Measurements from ENCODE around the gene GNAI1. TPM values are rescaled to one million over a fixed set of nuclear protein-coding genes. Genes with fewer than 3 reads are reported as not detected.

GNAI1 gene
- total RNA-seq, 1 donor from 2014 or later: 0.70 TPM

DNA sequence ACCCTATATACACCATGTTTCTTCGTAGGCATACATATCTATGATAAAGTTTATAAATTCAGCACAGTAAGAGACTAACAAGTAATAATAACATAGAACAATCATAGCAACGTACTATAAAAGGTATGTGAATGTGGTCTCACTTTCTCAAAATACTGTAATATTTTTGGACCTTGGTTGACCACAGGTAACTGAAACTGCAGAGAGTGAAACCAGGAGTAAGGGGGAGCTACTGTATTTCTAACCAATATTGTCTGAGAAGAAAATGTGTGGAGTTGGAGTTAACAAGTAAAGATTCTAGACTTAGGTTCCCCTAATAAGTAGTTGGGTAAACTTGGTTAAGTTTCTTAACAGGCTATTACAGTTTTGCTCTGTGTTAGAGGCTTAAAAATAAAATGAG lies 72.1 kb downstream of the GNAI1 start:
- intact Hi-C loops (cut with micrococcal nuclease): no loop called here

- intact Hi-C loops (cut with micrococcal nuclease): no loop called here
Observed at GRCh38 chr7:80207501-80207900, 72.9 kb downstream of the GNAI1 start.

DNA sequence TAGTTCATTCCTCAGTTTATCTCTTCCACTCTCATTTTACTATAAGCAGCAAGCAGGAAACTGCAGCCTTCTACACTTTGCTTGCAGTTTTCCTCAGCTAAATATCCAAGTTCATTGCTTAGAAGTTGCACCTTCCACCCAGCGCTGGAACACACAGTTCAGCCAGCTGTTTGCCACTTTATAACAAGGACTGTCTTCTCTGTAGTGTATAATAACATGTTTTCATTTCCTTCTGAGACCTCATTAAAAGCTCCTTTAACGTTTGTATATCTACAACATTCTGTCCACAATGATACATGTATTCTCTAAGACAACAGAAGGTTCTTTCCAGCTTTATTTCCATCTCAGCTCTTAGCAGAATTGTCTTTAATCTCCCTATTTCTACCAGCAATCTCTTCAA lies 74.1 kb downstream of the GNAI1 start:
- intact Hi-C loops (cut with micrococcal nuclease): no loop called here

DNA sequence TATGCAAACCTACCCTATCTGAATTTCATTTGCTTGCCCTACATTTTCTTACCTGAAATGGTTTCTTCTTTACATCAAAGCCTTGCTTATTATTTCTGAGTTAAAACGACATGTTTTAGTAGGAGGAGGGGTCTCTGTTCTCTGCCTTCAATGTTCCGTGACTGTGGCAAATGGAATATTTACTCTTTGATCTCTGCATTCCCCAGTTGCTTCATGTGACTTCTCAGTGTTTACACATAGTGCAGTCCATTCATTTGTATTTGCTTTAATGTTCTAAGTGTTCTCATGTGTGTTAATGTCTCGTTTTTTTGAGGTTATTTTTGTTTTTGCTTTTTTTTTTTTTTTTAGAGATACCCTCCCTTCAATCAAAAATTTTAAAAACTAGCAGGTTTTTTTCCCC lies 75.8 kb downstream of the GNAI1 start:
- intact Hi-C loops (cut with micrococcal nuclease): no loop called here

GRCh38 chr7:80213814-80214213 lies 79.2 kb downstream of the GNAI1 start:
- intact Hi-C loops (cut with micrococcal nuclease): no loop called here

DNA sequence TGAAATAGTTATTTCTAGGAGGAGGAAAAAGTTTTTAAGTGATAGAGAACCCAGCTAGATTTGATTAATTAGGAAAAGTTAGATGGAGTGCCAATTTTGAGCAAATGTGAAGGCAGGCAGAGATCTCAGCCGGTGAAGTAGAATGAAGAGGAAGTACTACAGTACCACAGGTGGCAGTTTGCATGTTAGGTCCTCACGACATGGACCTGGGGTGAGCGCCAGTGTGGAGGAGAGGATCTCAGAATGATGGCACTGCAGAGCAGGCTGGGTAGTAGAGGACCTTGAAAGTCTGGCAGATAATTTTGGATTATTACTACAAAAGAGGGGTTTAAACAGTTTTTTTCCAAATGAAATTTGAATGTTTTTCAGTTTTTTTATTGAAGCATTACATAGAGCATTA lies 81.1 kb downstream of the GNAI1 start:
- intact Hi-C loops (cut with micrococcal nuclease): loop anchor here (5.0 kb wide), 1 partner anchor 78 kb away; no protein-coding TSS in a partner anchor

GRCh38 chr7:80216996-80217842 lies 82.6 kb downstream of the GNAI1 start:
- intact Hi-C loops (cut with micrococcal nuclease): loop anchor here (5.0 kb wide), 1 partner anchor 80 kb away; no protein-coding TSS in a partner anchor

GRCh38 chr7:80218723-80219122 lies 84.1 kb downstream of the GNAI1 start:
- intact Hi-C loops (cut with micrococcal nuclease): loop anchor here (5.0 kb wide), 1 partner anchor 81 kb away; no protein-coding TSS in a partner anchor

GRCh38 chr7:80220022-80220634 lies 85.5 kb downstream of the GNAI1 start:
- intact Hi-C loops (cut with micrococcal nuclease): no loop called here

GRCh38 chr7:80224415-80224814 lies 89.8 kb downstream of the GNAI1 start:
- intact Hi-C loops (cut with micrococcal nuclease): no loop called here

GRCh38 chr7:80225361-80225760 lies 90.7 kb downstream of the GNAI1 start:
- intact Hi-C loops (cut with micrococcal nuclease): no loop called here

GRCh38 chr7:80226629-80227028 lies 92.0 kb downstream of the GNAI1 start:
- intact Hi-C loops (cut with micrococcal nuclease): no loop called here

GRCh38 chr7:80230327-80230726 lies 95.7 kb downstream of the GNAI1 start:
- intact Hi-C loops (cut with micrococcal nuclease): no loop called here

- intact Hi-C loops (cut with micrococcal nuclease): no loop called here
Observed at GRCh38 chr7:80231707-80232106, 97.1 kb downstream of the GNAI1 start.

- intact Hi-C loops (cut with micrococcal nuclease): no loop called here
Observed at GRCh38 chr7:80232979-80233724, 98.5 kb downstream of the GNAI1 start.

DNA sequence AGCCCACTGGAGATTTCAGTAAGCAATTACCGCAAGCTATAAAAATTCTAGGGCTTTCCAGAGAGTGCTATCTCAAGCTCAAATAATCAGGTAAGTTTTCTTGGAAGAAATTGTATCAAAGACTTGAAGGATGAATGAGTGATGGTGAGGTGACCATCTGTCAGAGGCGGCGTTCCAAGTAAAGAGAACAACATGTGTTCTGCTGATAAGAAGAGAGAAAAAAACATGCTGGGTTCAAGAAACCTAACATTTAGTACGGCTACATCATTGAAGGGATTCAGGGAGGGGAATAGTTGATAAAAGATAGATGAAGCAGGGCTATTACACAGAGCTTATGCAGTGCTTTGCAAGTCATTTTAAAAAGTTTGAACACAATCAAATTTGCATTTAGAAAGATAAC lies 100.7 kb downstream of the GNAI1 start:
- intact Hi-C loops (cut with micrococcal nuclease): no loop called here

GRCh38 chr7:80236681-80237080 lies 102.0 kb downstream of the GNAI1 start:
- intact Hi-C loops (cut with micrococcal nuclease): no loop called here

DNA sequence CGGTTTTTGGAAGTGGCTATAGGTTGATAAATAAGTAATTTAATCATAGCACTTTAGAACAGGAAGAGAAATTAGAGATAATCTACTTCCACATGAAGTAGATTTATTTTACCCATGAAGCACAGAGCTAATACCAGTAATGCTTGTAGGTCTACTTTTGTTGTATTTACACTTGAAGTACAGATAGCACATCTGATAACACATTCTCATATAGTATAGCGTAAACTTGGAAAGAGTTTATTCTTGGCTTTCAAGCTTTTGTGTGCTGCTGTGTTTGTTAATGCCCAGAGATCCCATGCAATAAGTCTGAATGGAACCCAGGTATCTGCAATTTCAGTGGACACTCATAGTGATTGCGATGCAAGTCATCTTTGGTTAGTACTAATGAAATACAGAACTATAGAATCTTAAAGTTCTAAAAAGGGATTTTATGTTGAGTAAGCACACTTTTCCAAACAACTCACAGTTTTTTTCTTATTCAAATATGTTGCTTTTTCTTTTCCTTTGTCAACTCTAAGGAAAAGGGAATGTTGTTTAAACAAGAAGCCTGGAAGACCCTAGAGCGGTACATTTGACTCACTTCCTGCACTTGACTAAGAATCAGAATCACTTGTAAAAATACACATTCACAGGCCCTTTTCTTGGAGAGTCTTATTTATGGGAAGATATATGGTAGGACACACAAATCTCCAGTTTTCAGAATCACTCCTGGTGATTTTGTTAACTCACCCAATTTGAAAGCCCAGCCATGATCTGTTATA lies 105.8 kb downstream of the GNAI1 start:
- intact Hi-C loops (cut with micrococcal nuclease): no loop called here

DNA sequence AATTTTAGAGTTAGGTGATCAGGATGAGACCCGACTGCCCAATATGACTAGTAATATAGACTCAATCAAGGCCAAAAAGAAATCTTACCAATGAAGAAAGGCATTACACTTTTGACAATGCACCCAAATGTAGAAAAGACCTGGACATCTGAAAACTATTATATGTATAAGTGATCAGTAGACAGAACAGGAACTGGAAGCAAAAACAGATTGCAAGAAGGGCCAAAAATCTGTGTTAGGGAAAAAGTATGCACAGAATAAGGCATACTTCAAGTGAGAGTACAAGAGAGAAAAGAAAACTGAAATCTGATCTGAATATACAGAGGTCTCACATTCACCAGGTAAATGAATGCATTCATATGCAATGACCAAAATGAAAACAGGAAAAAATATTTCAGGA lies 107.0 kb downstream of the GNAI1 start:
- intact Hi-C loops (cut with micrococcal nuclease): no loop called here

GRCh38 chr7:80243425-80243824 lies 108.8 kb downstream of the GNAI1 start:
- intact Hi-C loops (cut with micrococcal nuclease): no loop called here

GRCh38 chr7:80244206-80244916 lies 109.7 kb downstream of the GNAI1 start:
- intact Hi-C loops (cut with micrococcal nuclease): no loop called here

Data from T-helper 2 cell treated with Interferon-gamma antibody and Interleukin-4, amounts not matched to agents 100 ng/mL and 5 ng/mL, for 36 hours (primary cell).